ENCODE data around the gene EIF3L.

Gene EIF3L

GRCh38 chr22:37922191-37922590 lies 73.0 kb downstream of the EIF3L start:
- TF ChIP-seq, protein P1, sequence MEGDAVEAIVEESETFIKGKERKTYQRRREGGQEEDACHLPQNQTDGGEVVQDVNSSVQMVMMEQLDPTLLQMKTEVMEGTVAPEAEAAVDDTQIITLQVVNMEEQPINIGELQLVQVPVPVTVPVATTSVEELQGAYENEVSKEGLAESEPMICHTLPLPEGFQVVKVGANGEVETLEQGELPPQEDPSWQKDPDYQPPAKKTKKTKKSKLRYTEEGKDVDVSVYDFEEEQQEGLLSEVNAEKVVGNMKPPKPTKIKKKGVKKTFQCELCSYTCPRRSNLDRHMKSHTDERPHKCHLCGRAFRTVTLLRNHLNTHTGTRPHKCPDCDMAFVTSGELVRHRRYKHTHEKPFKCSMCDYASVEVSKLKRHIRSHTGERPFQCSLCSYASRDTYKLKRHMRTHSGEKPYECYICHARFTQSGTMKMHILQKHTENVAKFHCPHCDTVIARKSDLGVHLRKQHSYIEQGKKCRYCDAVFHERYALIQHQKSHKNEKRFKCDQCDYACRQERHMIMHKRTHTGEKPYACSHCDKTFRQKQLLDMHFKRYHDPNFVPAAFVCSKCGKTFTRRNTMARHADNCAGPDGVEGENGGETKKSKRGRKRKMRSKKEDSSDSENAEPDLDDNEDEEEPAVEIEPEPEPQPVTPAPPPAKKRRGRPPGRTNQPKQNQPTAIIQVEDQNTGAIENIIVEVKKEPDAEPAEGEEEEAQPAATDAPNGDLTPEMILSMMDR (IDR thresholded peaks at IDR 0.05; ENCODE audit: insufficient read depth, low read length, poor library complexity, severe bottlenecking) = no peak
- Histone ChIP-seq H3K36me3 (ENCODE audit: control insufficient read depth, insufficient read depth, low read length) (peaks cover 22% of the 10 kb centered on the region), H3K27me3 (replicated peaks; ENCODE audit: control insufficient read depth, insufficient read depth, low read length) (no peaks in the 10 kb centered on the region), H3K4me3 (replicated peaks; ENCODE audit: low read depth, low read length) (no peak overlapping the region)
- DNase-seq (ENCODE audit: extremely low read depth, insufficient read length) = no peak

DNA sequence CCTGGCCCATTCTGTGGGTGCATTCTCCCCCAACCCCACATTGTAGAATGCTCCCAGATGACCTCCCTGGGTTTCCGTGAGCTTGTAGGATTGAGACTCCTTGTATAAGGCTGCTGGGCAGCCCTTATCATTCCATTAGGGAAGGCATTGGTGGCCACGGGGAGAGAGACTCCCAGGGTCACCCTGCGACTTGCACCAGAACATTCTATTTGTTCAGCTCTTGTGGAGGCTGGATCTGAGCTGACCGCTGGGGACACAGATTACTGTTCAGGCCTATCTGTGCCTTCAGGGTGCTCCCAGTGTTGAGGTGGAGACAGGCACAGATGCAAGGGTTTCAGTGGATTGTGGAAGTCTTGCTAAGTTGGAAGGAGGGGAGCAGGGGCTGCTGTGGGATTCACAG lies 74.7 kb downstream of the EIF3L start:
- DNase-seq (ENCODE audit: extremely low read depth, insufficient read length) = no peak

GRCh38 chr22:37924386-37925065 lies 75.3 kb downstream of the EIF3L start:
- no peak for DNase-seq (ENCODE audit: extremely low read depth, insufficient read length)
- Histone ChIP-seq H3K36me3 (ENCODE audit: control insufficient read depth, insufficient read depth, low read length) (peaks cover 13% of the 10 kb centered on the region), H3K27me3 (replicated peaks; ENCODE audit: control insufficient read depth, insufficient read depth, low read length) (no peaks in the 10 kb centered on the region), H3K4me3 (replicated peaks; ENCODE audit: low read depth, low read length) (no peak overlapping the region)
- TF ChIP-seq, protein P1 (IDR thresholded peaks at IDR 0.05; ENCODE audit: insufficient read depth, low read length, poor library complexity, severe bottlenecking) = no peak

More for the DNA sequence above, 74.7 kb downstream of the EIF3L start:
- H3K27me3 ChIP-seq (replicated peaks; ENCODE audit: control insufficient read depth, insufficient read depth, low read length) = no peaks in the 10 kb centered on the region
- peaks cover 15% of the 10 kb centered on the region for H3K36me3 ChIP-seq (ENCODE audit: control insufficient read depth, insufficient read depth, low read length)
- TF ChIP-seq, protein P1 (IDR thresholded peaks at IDR 0.05; ENCODE audit: insufficient read depth, low read length, poor library complexity, severe bottlenecking) = no peak
- H3K4me3 ChIP-seq (replicated peaks; ENCODE audit: low read depth, low read length) = no peak overlapping the region

GRCh38 chr22:37925330-37925729 lies 76.1 kb downstream of the EIF3L start:
- Histone ChIP-seq H3K27me3 (replicated peaks; ENCODE audit: control insufficient read depth, insufficient read depth, low read length) (no peaks in the 10 kb centered on the region), H3K36me3 (ENCODE audit: control insufficient read depth, insufficient read depth, low read length) (peaks cover 15% of the 10 kb centered on the region)
- TF ChIP-seq, protein P1 (IDR thresholded peaks at IDR 0.05; ENCODE audit: insufficient read depth, low read length, poor library complexity, severe bottlenecking) = no peak

GRCh38 chr22:37925767-37926166 lies 76.5 kb downstream of the EIF3L start:
- TF ChIP-seq, protein P1 (IDR thresholded peaks at IDR 0.05; ENCODE audit: insufficient read depth, low read length, poor library complexity, severe bottlenecking) = no peak
- Histone ChIP-seq H3K4me3 (replicated peaks; ENCODE audit: low read depth, low read length) (no peak overlapping the region), H3K36me3 (ENCODE audit: control insufficient read depth, insufficient read depth, low read length) (peaks cover 15% of the 10 kb centered on the region), H3K27me3 (replicated peaks; ENCODE audit: control insufficient read depth, insufficient read depth, low read length) (no peaks in the 10 kb centered on the region)
- no peak for DNase-seq (ENCODE audit: extremely low read depth, insufficient read length)

More at GRCh38 chr22:37925330-37925729, 76.1 kb downstream of the EIF3L start:
- DNase-seq (ENCODE audit: extremely low read depth, insufficient read length) = no peak
- no peak overlapping the region for H3K4me3 ChIP-seq (replicated peaks; ENCODE audit: low read depth, low read length)

Measured in GM06990 (cell line).